ENCODE results near the gene PTGES3L.
A peak's percentile ranks its signal among the peaks of the same experiment; 100 is the strongest.
"Not testable (repeated sequence)": the region's sequence is repeated elsewhere in the genome, so short reads cannot be mapped to it uniquely, and the experiment has no call there.

PTGES3L gene

DNA sequence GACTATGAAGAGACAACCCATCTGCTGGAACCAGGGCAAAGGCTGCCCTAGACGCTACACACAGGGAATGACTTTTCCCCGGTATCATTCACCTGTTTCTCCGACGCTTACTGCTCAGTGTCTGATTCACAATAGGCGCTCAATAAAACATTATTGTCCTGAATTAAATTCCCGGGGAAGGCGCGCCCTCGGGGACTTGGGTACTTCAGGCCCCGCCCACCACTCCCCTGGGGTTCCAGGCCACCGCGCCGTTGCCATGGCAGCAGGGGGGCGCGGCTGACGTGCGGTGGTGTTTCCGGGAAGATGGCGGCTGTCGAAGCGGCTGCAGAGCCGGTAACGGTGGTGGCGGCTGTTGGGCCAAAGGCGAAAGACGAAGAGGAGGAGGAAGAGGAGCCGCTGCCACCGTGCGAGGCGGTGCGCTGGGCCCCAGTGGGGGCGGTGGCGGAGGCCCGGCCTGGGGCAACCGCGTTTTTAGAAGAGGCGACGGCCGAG, 440 bp upstream of the PTGES3L start, which contains the start of gene RUNDC1:
Gene RUNDC1 (plus strand): TSS at position 292 of the 492 bp plus-strand sequence. CDS start 12 bp downstream, at position 304.
- in situ Hi-C loops (cut with HindIII; ENCODE audit: low pct_ligation_motif_present, low sequenced_read_pairs), result no loop called here
- Histone ChIP-seq H3K36me3 (replicated peaks) (no peaks in the 10 kb centered on the region), H3K27ac (peak within 1 kb of the TSS; percentile 55), H3K4me3 (ENCODE audit: low read depth, low read length) (peak within 1 kb of the TSS; percentile 86), H3K27me3 (replicated peaks) (no peaks in the 10 kb centered on the region)
- TF ChIP-seq, protein P1, sequence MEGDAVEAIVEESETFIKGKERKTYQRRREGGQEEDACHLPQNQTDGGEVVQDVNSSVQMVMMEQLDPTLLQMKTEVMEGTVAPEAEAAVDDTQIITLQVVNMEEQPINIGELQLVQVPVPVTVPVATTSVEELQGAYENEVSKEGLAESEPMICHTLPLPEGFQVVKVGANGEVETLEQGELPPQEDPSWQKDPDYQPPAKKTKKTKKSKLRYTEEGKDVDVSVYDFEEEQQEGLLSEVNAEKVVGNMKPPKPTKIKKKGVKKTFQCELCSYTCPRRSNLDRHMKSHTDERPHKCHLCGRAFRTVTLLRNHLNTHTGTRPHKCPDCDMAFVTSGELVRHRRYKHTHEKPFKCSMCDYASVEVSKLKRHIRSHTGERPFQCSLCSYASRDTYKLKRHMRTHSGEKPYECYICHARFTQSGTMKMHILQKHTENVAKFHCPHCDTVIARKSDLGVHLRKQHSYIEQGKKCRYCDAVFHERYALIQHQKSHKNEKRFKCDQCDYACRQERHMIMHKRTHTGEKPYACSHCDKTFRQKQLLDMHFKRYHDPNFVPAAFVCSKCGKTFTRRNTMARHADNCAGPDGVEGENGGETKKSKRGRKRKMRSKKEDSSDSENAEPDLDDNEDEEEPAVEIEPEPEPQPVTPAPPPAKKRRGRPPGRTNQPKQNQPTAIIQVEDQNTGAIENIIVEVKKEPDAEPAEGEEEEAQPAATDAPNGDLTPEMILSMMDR (IDR thresholded peaks at IDR 0.05; ENCODE audit: low read depth, low read length, missing control alignments), result no peak
- peak; percentile 82 for DNase-seq

DNA sequence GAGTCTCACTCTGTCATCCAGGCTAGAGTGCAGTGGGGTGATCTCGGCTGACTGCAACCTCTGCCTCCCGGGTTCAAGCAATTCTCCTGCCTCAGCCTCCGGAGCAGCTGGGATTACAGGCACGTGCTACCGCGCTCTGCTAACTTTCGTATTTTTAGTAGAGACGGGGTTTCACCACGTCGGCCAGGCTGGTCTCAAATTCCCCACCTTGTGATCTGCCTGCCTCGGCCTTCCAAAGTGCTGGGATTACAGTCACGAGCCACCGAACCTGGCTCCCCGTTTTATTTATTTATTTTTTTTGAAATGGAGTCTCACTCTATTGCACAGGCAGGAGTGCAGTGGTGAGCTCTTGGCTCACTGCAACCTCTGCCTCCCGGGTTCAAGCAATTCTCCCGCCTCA, 4.2 kb downstream of the PTGES3L start:
- H3K27me3 ChIP-seq (replicated peaks); DNase-seq; H3K4me3 ChIP-seq (ENCODE audit: low read depth, low read length); in situ Hi-C loops (cut with HindIII; ENCODE audit: low pct_ligation_motif_present, low sequenced_read_pairs); H3K27ac ChIP-seq; H3K36me3 ChIP-seq (replicated peaks): not testable (repeated sequence)

DNA sequence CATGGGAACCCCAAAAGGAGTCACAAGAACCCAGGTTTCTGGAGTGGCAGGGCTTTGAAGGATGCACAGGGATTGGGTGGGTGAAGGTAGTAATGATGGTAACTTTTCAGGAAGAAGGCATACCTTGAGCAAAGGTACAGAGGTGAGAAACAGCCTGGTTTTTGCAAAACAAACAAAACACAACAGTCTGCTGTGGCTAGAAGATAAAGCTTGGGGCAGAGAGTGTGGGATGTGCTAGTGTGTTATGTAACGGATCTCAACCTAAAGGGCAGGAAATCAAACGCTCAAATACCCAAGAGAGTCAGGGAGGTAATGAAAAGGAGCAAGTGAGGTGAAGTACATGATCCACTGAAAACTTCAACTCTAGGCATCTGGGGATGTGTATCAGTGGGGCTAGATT, 4.6 kb downstream of the PTGES3L start:
- Histone ChIP-seq H3K36me3 (replicated peaks) (no peaks in the 10 kb centered on the region), H3K27me3 (replicated peaks) (no peaks in the 10 kb centered on the region), H3K27ac (no peak overlapping the region), H3K4me3 (ENCODE audit: low read depth, low read length) (no peak overlapping the region)
- DNase-seq, result no peak
- TF ChIP-seq, protein P1 (IDR thresholded peaks at IDR 0.05; ENCODE audit: low read depth, low read length, missing control alignments), result no peak
- in situ Hi-C loops (cut with HindIII; ENCODE audit: low pct_ligation_motif_present, low sequenced_read_pairs), result no loop called here

DNA sequence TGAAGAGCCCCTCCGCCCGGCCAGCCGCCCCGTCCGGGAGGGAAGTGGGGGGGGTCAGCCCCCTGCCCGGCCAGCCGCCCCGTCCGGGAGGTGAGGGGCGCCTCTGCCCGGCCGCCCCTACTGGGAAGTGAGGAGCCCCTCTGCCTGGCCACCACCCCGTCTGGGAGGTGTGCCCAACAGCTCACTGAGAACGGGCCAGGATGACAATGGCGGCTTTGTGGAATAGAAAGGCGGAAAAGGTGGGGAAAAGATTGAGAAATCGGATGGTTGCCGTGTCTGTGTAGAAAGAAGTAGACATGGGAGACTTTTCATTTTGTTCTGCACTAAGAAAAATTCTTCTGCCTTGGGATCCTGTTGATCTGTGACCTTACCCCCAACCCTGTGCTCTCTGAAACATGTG, 6.6 kb downstream of the PTGES3L start:
- in situ Hi-C loops (cut with HindIII; ENCODE audit: low pct_ligation_motif_present, low sequenced_read_pairs); H3K27me3 ChIP-seq (replicated peaks): not testable (repeated sequence)

DNA sequence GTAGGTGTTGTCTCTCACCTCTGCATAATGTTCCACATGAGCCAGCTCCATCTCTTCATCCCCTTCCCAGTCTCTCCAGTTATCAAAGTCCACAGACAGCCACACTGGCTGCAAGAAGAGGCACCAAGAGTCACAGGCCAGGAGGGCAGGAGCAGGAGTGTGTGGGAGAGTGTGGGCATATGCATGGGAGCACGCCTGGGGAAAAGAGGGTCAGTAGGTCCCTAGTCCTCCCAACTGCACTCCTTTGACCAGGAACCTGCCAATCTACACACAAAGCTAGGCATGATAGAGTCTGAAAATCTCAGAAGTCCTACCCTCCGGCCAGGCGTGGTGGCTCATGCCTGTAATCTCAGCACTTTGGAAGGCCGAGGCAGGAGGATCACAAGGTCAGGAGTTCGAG, 8.3 kb downstream of the PTGES3L start:
- DNase-seq, result no peak
- no peaks in the 10 kb centered on the region for H3K36me3 ChIP-seq (replicated peaks)

More for the DNA sequence above, 6.6 kb downstream of the PTGES3L start:
- H3K4me3 ChIP-seq (ENCODE audit: low read depth, low read length); DNase-seq; H3K27ac ChIP-seq; H3K36me3 ChIP-seq (replicated peaks): not testable (repeated sequence)

DNA sequence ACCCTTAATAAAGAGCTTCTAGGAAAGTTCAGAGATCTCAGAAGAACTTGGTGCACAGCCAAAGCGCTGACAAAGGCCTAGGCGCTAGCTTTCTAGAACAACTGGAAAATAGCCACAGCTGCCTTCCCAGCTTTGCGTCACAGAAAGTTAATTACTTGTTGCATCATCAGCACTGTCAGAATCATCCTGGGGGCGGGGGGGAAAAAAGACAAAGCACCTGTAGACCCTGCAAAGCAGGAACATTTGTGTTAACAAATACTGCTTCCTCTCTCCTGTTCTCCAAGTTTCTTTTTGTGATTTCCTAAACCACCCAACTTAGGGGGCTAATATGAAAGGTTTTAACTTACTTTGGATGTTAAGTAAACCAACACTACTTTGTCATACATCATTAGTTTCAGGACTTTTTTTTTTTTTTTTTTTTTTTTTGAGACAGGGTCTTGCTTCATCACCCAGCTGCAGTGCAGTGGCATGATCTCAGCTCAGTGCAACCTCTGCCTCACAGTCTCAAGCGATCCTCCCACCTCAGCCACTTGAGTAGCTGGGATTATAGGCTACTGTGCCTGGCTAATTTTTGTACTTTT, 10.8 kb downstream of the PTGES3L start:
- in situ Hi-C loops (cut with HindIII; ENCODE audit: low pct_ligation_motif_present, low sequenced_read_pairs), result no loop called here
- DNase-seq, result no peak
- TF ChIP-seq, protein P1 (IDR thresholded peaks at IDR 0.05; ENCODE audit: low read depth, low read length, missing control alignments), result no peak

More for the DNA sequence above, 8.3 kb downstream of the PTGES3L start:
- no peak overlapping the region for H3K4me3 ChIP-seq (ENCODE audit: low read depth, low read length)
- in situ Hi-C loops (cut with HindIII; ENCODE audit: low pct_ligation_motif_present, low sequenced_read_pairs), result no loop called here
- TF ChIP-seq, protein P1 (IDR thresholded peaks at IDR 0.05; ENCODE audit: low read depth, low read length, missing control alignments), result no peak
- no peaks in the 10 kb centered on the region for H3K27me3 ChIP-seq (replicated peaks)
- no peak overlapping the region for H3K27ac ChIP-seq

DNA sequence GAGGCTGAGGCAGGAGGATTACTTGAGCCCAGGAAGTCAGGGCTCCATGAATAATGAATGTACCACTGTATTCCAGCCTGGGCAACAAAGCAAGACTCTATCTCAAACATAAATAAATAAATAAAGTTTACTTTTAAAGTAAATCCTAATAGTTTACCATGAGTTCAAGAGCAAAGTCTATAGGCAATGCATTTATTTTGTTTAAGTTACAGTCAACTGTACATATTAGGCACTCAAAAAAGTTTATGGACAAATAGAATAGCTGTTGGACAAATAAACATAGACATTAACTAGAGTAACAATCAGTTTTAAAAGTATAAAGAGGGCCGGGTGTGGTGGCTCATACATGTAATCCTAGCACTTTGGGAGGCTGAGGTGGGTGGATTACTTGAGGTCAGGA, 12.0 kb downstream of the PTGES3L start:
- Histone ChIP-seq H3K27ac (no peak overlapping the region), H3K4me3 (ENCODE audit: low read depth, low read length) (no peak overlapping the region), H3K27me3 (replicated peaks) (no peaks in the 10 kb centered on the region), H3K36me3 (replicated peaks) (no peaks in the 10 kb centered on the region)
- TF ChIP-seq, protein P1 (IDR thresholded peaks at IDR 0.05; ENCODE audit: low read depth, low read length, missing control alignments), result no peak
- in situ Hi-C loops (cut with HindIII; ENCODE audit: low pct_ligation_motif_present, low sequenced_read_pairs), result no loop called here
- no peak for DNase-seq

More for the DNA sequence above, 10.8 kb downstream of the PTGES3L start:
- Histone ChIP-seq H3K4me3 (ENCODE audit: low read depth, low read length) (no peak overlapping the region), H3K27me3 (replicated peaks) (no peaks in the 10 kb centered on the region), H3K27ac (no peak overlapping the region), H3K36me3 (replicated peaks) (no peaks in the 10 kb centered on the region)
